ENCODE measurements around the gene FAM219A. TPM values are rescaled to one million over a fixed set of nuclear protein-coding genes. Genes with fewer than 3 reads are reported as not detected.

The FAM219A gene
- total RNA-seq, 4 donors from 2014 or later: 12.6 to 19.2 (median 17.0) TPM

DNA sequence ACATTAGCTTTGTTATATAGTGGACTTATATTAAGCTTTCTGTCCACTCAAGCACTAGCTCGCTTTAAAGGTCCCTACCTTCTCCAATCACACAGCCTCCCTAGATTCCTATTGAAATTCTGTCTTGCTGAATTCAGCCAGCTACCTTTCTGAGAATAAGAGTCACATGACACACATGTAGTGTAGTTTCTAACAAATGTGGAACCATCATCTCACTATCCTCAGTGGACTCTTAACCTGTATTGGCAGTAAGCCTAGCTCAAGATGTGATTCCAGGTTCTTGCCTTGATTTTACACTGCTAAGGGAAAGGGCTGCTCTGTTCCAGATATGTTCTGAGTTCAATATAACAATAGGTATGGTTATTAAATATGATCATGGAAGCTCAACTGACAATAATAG is 11.4 kb downstream of the FAM219A start:
- peaks cover 16 to 56% (median 26%) of the 10 kb centered on the region in 4 donors for H3K4me1 ChIP-seq
- no peak overlapping the region for H3K4me3 ChIP-seq
- H3K27me3 ChIP-seq: no peaks in the 10 kb centered on the region
- H3K27ac ChIP-seq (replicated peaks in 1 of 4): no peak overlapping the region
- 100% methylated on average over 1 of the region's 1 CpG for WGBS
- DNase-seq (ENCODE audit: extremely low spot score): no peak
- H3K36me3 ChIP-seq: no peaks in the 10 kb centered on the region
- no peaks in the 10 kb centered on the region for H3K9me3 ChIP-seq
- TF ChIP-seq POLR2A (IDR thresholded peaks at IDR 0.05; ENCODE audit: low read depth) (no peak), EP300 (IDR thresholded peaks at IDR 0.05) (no peak), POLR2AphosphoS5 (IDR thresholded peaks at IDR 0.05) (no peak)
- TF ChIP-seq, protein P1, sequence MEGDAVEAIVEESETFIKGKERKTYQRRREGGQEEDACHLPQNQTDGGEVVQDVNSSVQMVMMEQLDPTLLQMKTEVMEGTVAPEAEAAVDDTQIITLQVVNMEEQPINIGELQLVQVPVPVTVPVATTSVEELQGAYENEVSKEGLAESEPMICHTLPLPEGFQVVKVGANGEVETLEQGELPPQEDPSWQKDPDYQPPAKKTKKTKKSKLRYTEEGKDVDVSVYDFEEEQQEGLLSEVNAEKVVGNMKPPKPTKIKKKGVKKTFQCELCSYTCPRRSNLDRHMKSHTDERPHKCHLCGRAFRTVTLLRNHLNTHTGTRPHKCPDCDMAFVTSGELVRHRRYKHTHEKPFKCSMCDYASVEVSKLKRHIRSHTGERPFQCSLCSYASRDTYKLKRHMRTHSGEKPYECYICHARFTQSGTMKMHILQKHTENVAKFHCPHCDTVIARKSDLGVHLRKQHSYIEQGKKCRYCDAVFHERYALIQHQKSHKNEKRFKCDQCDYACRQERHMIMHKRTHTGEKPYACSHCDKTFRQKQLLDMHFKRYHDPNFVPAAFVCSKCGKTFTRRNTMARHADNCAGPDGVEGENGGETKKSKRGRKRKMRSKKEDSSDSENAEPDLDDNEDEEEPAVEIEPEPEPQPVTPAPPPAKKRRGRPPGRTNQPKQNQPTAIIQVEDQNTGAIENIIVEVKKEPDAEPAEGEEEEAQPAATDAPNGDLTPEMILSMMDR (IDR thresholded peaks at IDR 0.05): no peak
- intact Hi-C loops (cut with DNase I): no loop called here

DNA sequence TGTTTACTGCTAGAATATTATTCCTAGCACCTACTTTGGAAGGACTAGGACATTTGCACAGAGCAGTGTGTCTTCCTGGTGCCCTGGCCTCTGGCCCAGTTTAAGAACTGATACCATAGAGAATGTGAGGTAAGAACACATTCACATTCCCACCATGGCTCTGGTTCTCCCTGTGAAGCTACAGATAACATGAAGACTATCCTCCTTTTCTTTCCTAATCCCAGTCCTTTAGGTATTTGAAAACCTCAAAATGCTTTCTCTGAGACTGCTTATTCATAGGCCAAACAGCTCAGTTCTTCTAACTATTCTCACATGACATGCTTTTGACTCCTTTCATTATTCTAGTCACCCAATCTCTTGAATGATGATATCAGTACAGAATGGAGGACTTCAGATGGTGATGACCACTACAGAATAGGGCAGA is 11.9 kb downstream of the FAM219A start:
- H3K4me3 ChIP-seq: no peak overlapping the region
- no peaks in the 10 kb centered on the region for H3K36me3 ChIP-seq
- intact Hi-C loops (cut with DNase I): no loop called here
- TF ChIP-seq, protein P1 (IDR thresholded peaks at IDR 0.05): no peak
- no peak for TF ChIP-seq POLR2A (IDR thresholded peaks at IDR 0.05; ENCODE audit: low read depth)
- TF ChIP-seq POLR2AphosphoS5 (IDR thresholded peaks at IDR 0.05): no peak
- TF ChIP-seq EP300 (IDR thresholded peaks at IDR 0.05): no peak
- H3K4me1 ChIP-seq: peaks cover 12 to 56% (median 25%) of the 10 kb centered on the region in 4 donors
- H3K9me3 ChIP-seq: no peaks in the 10 kb centered on the region
- DNase-seq (ENCODE audit: extremely low spot score): no peak
- H3K27me3 ChIP-seq: no peaks in the 10 kb centered on the region
- no peak overlapping the region for H3K27ac ChIP-seq (replicated peaks in 1 of 4)

DNA sequence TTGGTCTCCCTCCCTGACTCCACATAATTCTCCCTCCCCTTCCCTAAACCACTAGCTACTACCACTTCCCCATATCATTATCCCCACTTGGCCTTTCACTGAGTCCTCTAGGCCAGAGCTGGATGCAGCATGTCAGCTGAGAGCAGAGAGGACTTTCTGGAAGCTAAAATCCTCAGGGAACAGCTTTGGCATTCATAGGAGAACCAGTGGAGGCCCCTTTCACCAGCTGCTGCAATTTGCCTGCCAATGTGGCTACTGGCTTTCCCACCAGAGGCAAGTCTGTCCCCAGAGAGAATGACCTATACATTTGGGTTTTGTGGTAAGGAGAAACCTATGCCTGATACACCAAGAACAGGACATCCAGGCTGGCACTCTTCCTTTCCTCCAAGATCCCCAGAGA is 14.4 kb downstream of the FAM219A start:
- TF ChIP-seq EP300 (IDR thresholded peaks at IDR 0.05): no peak
- TF ChIP-seq POLR2A (IDR thresholded peaks at IDR 0.05; ENCODE audit: low read depth): no peak
- TF ChIP-seq POLR2AphosphoS5 (IDR thresholded peaks at IDR 0.05): no peak
- TF ChIP-seq, protein P1 (IDR thresholded peaks at IDR 0.05): no peak
- intact Hi-C loops (cut with DNase I): no loop called here
- peaks cover 13 to 46% (median 20%) of the 10 kb centered on the region in 4 donors for H3K4me1 ChIP-seq

DNA sequence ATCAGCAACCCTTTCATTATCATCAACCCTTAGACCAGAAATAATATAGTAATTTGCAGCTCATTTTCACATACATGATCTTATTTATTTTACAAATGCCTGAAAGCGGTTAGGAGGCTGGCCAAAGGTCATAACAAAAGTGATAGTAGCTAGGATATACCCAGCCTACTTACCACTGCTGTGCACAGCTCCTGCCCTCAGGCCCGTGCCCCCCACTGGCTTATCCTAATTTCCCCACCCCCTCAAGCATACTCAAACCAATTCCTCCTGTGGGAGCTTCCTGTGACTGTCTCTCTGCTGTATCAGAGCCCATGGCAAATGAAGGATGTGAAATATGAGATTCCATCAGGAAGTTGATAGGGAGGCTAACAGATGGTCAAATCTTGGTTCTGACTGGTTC is 14.8 kb downstream of the FAM219A start:
- DNase-seq (ENCODE audit: extremely low spot score): no peak
- Histone ChIP-seq H3K4me3 (no peak overlapping the region), H3K4me1 (peaks cover 13 to 46% (median 20%) of the 10 kb centered on the region in 4 donors), H3K27ac (replicated peaks in 1 of 4) (no peak overlapping the region), H3K9me3 (no peaks in the 10 kb centered on the region), H3K27me3 (no peaks in the 10 kb centered on the region), H3K36me3 (peaks cover 0 to 9% (median 3%) of the 10 kb centered on the region in 4 donors)
- WGBS: 82% methylated on average over 2 of the region's 2 CpGs
- TF ChIP-seq EP300 (IDR thresholded peaks at IDR 0.05): no peak
- TF ChIP-seq, protein P1 (IDR thresholded peaks at IDR 0.05): no peak
- TF ChIP-seq POLR2A (IDR thresholded peaks at IDR 0.05; ENCODE audit: low read depth): no peak
- no peak for TF ChIP-seq POLR2AphosphoS5 (IDR thresholded peaks at IDR 0.05)
- intact Hi-C loops (cut with DNase I): no loop called here

More for the DNA sequence above, 14.4 kb downstream of the FAM219A start:
- peaks cover 0 to 5% (median 0%) of the 10 kb centered on the region in 4 donors for H3K36me3 ChIP-seq
- no peak for DNase-seq (ENCODE audit: extremely low spot score)
- no peaks in the 10 kb centered on the region for H3K27me3 ChIP-seq
- no peaks in the 10 kb centered on the region for H3K9me3 ChIP-seq
- H3K4me3 ChIP-seq: no peak overlapping the region
- no peak overlapping the region for H3K27ac ChIP-seq (replicated peaks in 1 of 4)

DNA sequence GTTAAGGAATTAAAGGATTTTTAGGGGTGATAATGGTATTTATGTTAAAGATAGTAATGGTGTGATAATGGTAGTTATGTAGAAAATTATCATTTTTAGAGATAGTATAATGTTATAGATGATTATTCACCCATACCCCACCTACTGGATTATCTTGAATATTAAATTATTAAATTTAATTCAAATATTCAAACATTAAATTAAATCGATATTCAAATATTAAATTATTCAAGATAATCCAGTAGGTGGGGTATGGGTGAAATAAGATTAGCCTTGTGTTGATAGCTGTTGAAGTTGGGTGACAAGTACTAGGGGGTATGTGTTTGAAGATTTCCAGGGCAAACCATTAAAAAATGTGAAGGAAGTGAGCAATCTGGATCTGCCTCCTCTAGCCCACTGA is 15.6 kb downstream of the FAM219A start:
- TF ChIP-seq POLR2AphosphoS5 (IDR thresholded peaks at IDR 0.05) (no peak), POLR2A (IDR thresholded peaks at IDR 0.05; ENCODE audit: low read depth) (no peak), EP300 (IDR thresholded peaks at IDR 0.05) (no peak)
- TF ChIP-seq, protein P1 (IDR thresholded peaks at IDR 0.05): no peak
- H3K27ac ChIP-seq (replicated peaks in 1 of 4): no peak overlapping the region
- WGBS: 100% methylated on average over 1 of the region's 1 CpG
- no peaks in the 10 kb centered on the region for H3K9me3 ChIP-seq
- peaks cover 0 to 17% (median 10%) of the 10 kb centered on the region in 4 donors for H3K36me3 ChIP-seq
- no peaks in the 10 kb centered on the region for H3K27me3 ChIP-seq
- DNase-seq (ENCODE audit: extremely low spot score): no peak
- peaks cover 13 to 46% (median 20%) of the 10 kb centered on the region in 4 donors for H3K4me1 ChIP-seq
- no peak overlapping the region for H3K4me3 ChIP-seq
- intact Hi-C loops (cut with DNase I): no loop called here

Data from esophagus muscularis mucosa (tissue), 4 donors.